ENCODE results near the gene SLC27A4.

The SLC27A4 gene

DNA sequence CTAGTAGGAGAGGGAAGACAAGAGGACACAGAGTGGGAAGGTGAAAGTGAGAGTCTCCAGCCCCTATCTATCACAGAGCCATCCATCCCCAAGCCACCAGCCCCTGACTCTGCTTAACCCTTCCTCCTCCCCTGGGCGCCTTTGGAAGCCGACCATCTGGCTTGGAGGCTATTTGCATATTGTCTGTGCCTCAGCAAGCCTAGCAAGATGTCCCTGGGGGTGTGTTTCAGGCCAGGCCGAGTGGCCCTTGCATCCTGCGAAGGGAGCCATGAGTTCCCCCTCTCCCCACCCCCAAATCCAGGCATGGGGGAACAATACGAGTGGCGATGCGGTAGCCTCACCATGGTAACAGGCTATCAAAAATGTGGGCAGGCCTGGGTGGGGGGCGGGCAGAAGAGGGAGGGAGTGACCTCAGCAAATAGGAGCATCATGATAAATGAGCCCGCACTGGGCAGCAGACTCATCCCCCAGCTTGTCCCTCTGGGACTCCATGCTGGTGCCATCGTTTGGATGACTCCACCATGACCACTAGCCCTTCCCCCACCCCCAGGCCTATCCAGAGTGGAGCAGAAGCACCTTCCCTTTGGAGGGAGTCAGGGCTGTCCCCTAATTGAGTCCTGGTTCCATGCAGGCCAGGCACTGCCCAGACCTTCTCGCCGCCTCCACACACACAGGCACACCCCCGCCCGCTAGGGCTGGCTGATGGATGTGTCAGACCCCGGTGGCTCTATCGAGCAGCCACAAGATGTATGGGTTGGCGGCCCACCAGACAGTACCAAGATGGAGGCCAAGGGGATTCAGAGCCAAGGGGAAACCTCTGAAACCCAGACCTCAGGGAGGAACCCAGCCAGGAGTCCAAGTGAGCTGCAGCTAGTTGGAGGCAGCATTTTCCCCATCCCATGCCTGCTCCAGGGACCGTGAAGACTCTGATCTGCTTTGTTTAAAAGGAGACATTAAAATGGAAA is 45.5 kb downstream of the SLC27A4 start:
- H3K4me1 ChIP-seq (ENCODE audit: control insufficient read depth, insufficient read depth, low read length): no peaks in the 10 kb centered on the region
- no peaks in the 10 kb centered on the region for H3K9me3 ChIP-seq (ENCODE audit: control insufficient read depth, insufficient read depth, low read depth, low read length)
- TF ChIP-seq, protein P1, sequence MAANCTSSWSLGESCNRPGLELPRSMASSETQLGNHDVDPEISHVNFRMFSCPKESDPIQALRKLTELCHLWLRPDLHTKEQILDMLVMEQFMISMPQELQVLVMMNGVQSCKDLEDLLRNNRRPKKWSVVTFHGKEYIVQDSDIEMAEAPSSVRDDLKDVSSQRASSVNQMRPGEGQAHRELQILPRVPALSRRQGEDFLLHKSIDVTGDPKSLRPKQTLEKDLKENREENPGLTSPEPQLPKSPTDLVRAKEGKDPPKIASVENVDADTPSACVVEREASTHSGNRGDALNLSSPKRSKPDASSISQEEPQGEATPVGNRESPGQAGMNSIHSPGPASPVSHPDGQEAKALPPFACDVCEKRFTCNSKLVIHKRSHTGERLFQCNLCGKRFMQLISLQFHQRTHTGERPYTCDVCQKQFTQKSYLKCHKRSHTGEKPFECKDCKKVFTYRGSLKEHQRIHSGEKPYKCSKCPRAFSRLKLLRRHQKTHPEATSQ (tag by site-specific recombination; IDR thresholded peaks at IDR 0.05): no peak
- TF ChIP-seq ZNF37A (tag by site-specific recombination; IDR thresholded peaks at IDR 0.05) (no peak), ZNF211 (tag by site-specific recombination; IDR thresholded peaks at IDR 0.05; ENCODE audit: low read depth) (no peak), ZBTB11 (tag by site-specific recombination; conservative IDR thresholded peaks at IDR 0.05; ENCODE audit: low read depth) (no peak), MZF1 (tag by site-specific recombination; IDR thresholded peaks at IDR 0.05; ENCODE audit: borderline replicate concordance) (no peak), ZNF155 (tag by site-specific recombination; IDR thresholded peaks at IDR 0.05) (no peak), ZNF558 (tag by site-specific recombination; IDR thresholded peaks at IDR 0.05) (no peak), ZNF2 (tag by site-specific recombination; IDR thresholded peaks at IDR 0.05) (no peak)
- TF ChIP-seq, protein P2, sequence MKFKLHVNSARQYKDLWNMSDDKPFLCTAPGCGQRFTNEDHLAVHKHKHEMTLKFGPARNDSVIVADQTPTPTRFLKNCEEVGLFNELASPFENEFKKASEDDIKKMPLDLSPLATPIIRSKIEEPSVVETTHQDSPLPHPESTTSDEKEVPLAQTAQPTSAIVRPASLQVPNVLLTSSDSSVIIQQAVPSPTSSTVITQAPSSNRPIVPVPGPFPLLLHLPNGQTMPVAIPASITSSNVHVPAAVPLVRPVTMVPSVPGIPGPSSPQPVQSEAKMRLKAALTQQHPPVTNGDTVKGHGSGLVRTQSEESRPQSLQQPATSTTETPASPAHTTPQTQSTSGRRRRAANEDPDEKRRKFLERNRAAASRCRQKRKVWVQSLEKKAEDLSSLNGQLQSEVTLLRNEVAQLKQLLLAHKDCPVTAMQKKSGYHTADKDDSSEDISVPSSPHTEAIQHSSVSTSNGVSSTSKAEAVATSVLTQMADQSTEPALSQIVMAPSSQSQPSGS (tag by site-specific recombination; IDR thresholded peaks at IDR 0.05; ENCODE audit: low read depth): no peak
- TF ChIP-seq, protein P3, sequence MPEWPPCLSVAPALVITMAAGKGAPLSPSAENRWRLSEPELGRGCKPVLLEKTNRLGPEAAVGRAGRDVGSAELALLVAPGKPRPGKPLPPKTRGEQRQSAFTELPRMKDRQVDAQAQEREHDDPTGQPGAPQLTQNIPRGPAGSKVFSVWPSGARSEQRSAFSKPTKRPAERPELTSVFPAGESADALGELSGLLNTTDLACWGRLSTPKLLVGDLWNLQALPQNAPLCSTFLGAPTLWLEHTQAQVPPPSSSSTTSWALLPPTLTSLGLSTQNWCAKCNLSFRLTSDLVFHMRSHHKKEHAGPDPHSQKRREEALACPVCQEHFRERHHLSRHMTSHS (tag by site-specific recombination; IDR thresholded peaks at IDR 0.05): no peak
- TF ChIP-seq, protein P4, sequence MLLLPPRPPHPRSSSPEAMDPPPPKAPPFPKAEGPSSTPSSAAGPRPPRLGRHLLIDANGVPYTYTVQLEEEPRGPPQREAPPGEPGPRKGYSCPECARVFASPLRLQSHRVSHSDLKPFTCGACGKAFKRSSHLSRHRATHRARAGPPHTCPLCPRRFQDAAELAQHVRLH (tag by site-specific recombination; IDR thresholded peaks at IDR 0.05): no peak
- peaks cover 0 to 69% of the 10 kb centered on the region in 2 experiments; a peak in 1 of 3 replicates for H3K36me3 ChIP-seq (ENCODE audit: control insufficient read depth in 2 of 2, insufficient read depth in 1 of 2, low read length in 2 of 2)
- H3K4me3 ChIP-seq (ENCODE audit: low read depth, low read length): no peak overlapping the region
- H3K27ac ChIP-seq (ENCODE audit: extremely low read depth, low read depth, low read length): no peak overlapping the region
- POLR2A ChIA-PET: interaction anchor here (2.8 kb wide), 1 partner anchor 15 kb away, joined by 7 read pairs; the partner anchor contains the start of gene URM1
- CTCF ChIA-PET: interaction anchor here (0.6 to 2.2 kb wide), 3 partner anchors 26 to 1093 kb away, joined by 3 to 10 read pairs (median 9); no protein-coding TSS in a partner anchor

DNA sequence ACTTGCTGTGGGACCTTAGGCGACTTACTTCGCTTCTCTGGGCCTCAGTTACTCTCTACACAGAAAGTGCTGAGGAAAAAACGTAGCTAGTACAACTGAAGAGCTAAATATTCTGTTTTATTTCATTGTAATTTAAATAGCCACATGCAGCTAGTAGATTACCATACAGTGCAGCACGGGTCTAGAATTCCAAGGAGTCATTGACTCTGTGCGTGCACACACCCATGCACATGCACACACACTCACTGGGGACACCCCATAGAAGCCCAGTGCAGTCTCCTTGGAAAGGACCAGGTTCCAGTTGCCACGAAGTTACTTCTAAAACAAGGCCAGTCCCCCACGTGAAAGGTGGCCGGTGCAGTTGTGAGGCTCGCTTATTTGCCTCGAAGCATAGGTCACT is 47.8 kb downstream of the SLC27A4 start:
- ChIA-PET CTCF (interaction anchor here (0.9 to 1.0 kb wide), 2 partner anchors 26 to 32 kb away, joined by 3 to 4 read pairs; no protein-coding TSS in a partner anchor), POLR2A (no interaction called here)
- Histone ChIP-seq H3K4me1 (ENCODE audit: control insufficient read depth, insufficient read depth, low read length) (no peaks in the 10 kb centered on the region), H3K4me3 (ENCODE audit: low read depth, low read length) (no peak overlapping the region), H3K9me3 (ENCODE audit: control insufficient read depth, insufficient read depth, low read depth, low read length) (no peaks in the 10 kb centered on the region), H3K27ac (ENCODE audit: extremely low read depth, low read depth, low read length) (no peak overlapping the region), H3K36me3 (ENCODE audit: control insufficient read depth in 2 of 2, insufficient read depth in 1 of 2, low read length in 2 of 2) (peaks cover 0 to 66% of the 10 kb centered on the region in 2 experiments; a peak in 1 of 3 replicates)
- TF ChIP-seq, protein P5, sequence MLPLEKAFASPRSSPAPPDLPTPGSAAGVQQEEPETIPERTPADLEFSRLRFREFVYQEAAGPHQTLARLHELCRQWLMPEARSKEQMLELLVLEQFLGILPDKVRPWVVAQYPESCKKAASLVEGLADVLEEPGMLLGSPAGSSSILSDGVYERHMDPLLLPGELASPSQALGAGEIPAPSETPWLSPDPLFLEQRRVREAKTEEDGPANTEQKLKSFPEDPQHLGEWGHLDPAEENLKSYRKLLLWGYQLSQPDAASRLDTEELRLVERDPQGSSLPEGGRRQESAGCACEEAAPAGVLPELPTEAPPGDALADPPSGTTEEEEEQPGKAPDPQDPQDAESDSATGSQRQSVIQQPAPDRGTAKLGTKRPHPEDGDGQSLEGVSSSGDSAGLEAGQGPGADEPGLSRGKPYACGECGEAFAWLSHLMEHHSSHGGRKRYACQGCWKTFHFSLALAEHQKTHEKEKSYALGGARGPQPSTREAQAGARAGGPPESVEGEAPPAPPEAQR (tag by site-specific recombination; IDR thresholded peaks at IDR 0.05): no peak
- TF ChIP-seq ZNF658 (tag by site-specific recombination; IDR thresholded peaks at IDR 0.05): no peak
- TF ChIP-seq ZNF292 (tag by site-specific recombination; IDR thresholded peaks at IDR 0.05; ENCODE audit: borderline replicate concordance, low read depth): no peak
- no peak for TF ChIP-seq ZNF174 (tag by site-specific recombination; IDR thresholded peaks at IDR 0.05)
- TF ChIP-seq, protein P6, sequence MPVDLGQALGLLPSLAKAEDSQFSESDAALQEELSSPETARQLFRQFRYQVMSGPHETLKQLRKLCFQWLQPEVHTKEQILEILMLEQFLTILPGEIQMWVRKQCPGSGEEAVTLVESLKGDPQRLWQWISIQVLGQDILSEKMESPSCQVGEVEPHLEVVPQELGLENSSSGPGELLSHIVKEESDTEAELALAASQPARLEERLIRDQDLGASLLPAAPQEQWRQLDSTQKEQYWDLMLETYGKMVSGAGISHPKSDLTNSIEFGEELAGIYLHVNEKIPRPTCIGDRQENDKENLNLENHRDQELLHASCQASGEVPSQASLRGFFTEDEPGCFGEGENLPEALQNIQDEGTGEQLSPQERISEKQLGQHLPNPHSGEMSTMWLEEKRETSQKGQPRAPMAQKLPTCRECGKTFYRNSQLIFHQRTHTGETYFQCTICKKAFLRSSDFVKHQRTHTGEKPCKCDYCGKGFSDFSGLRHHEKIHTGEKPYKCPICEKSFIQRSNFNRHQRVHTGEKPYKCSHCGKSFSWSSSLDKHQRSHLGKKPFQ (tag by site-specific recombination; IDR thresholded peaks at IDR 0.05): no peak
- TF ChIP-seq KLF16 (tag by site-specific recombination; IDR thresholded peaks at IDR 0.05): no peak
- TF ChIP-seq KLF8 (tag by site-specific recombination; IDR thresholded peaks at IDR 0.05): no peak
- no peak for TF ChIP-seq ZSCAN23 (tag by site-specific recombination; IDR thresholded peaks at IDR 0.05)
- TF ChIP-seq FEZF1 (tag by site-specific recombination; IDR thresholded peaks at IDR 0.05): no peak
- TF ChIP-seq BCL11B (tag by site-specific recombination; IDR thresholded peaks at IDR 0.05; ENCODE audit: low read depth): no peak
- no peak for TF ChIP-seq SALL2 (tag by site-specific recombination; IDR thresholded peaks at IDR 0.05; ENCODE audit: borderline replicate concordance)
- TF ChIP-seq REPIN1 (tag by site-specific recombination; IDR thresholded peaks at IDR 0.05; ENCODE audit: low read depth): no peak

Data from HEK293 (cell line).